Tibial artery (tissue), 4 donors: Measurements from ENCODE around the gene CSKMT.
"Not testable (repeated sequence)": the region's sequence is repeated elsewhere in the genome, so short reads cannot be mapped to it uniquely, and the experiment has no call there.

Source experiments
- DNase-seq, 2 donors: peaks; one replicate each; pipeline ENCODE4 v3.0.0-alpha.2; 2019
- H3K27ac ChIP-seq, 2 donors: fragments of 200-600 bp; sonication (generic) in 1 of 2; 1 replicate in 1 of 2; 2 replicates in 1 of 2; pipeline ENCODE4 v1.5.1; 2018 to 2019; ENCODE audit warnings: mild to moderate bottlenecking in 1 of 2
- H3K27me3 ChIP-seq, 2 donors: fragments of 200-600 bp; sonication (generic) in 1 of 2; one replicate each; pipeline versions ENCODE4 v1.5.1 to v1.6.0; 2016 to 2019
- H3K36me3 ChIP-seq, 3 donors: fragments of 200-600 bp; sonication (generic) in 2 of 3; one replicate each; pipeline ENCODE4 v1.5.1; 2016 to 2019; ENCODE audit warnings: mild to moderate bottlenecking in 2 of 3
- H3K4me1 ChIP-seq, 4 donors: fragments of 200-600 bp; sonication (generic) in 2 of 4; 1 replicate in 3 of 4; 2 replicates in 1 of 4; pipeline ENCODE4 v1.5.1; 2016 to 2019
- H3K4me3 ChIP-seq, 2 donors: fragments of 200-600 bp; sonication (generic) in 1 of 2; 1 replicate in 1 of 2; 2 replicates in 1 of 2; pipeline ENCODE4 v1.5.1; 2018 to 2019; ENCODE audit warnings: mild to moderate bottlenecking in 2 of 2
- H3K9me3 ChIP-seq, 3 donors: fragments of 200-600 bp; sonication (generic) in 1 of 3; one replicate each; pipeline ENCODE4 v1.5.1; 2016 to 2019
- intact Hi-C: fragments of 100-400 bp; cut with DNase I; formaldehyde crosslinking; loops from one replicate; pipeline ENCODE4 v1.15.0; 2023; ENCODE audit warnings: low total_unique reads
- TF ChIP-seq, protein P1 (sequence below), 2 experiments: fragments of 200-600 bp in 1 of 2; fragments of 450-650 bp in 1 of 2; IDR thresholded peaks; one replicate each; pipeline ENCODE4 v1.5.1; 2017 to 2019; ENCODE audit warnings: antibody characterized with exemption in 2 of 2, mild to moderate bottlenecking in 1 of 2, moderate library complexity in 1 of 2

Gene CSKMT

DNA sequence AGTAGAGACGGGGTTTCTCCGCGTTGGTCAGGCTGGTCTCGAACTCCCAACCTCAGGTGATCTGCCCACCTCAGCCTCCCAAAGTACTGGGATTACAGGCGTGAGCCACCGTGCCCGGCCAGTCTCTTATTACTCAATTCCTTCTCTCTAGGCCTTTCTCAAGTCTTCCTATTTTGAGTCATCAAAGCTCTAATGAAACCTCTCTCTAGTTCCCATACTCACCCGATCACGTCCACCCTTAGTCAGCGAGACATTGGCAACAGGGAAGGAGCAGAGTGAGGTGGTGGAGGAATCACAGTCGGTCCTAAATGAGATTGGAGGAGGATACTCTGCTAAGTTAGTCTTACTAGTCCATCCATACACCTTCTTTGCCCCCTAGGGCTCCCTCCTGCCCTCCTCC lies 37.1 kb downstream of the CSKMT start:
- Histone ChIP-seq H3K4me3 (no peak overlapping the region), H3K4me1 (peaks cover 0 to 17% (median 15%) of the 10 kb centered on the region in 4 donors), H3K9me3 (no peaks in the 10 kb centered on the region), H3K27ac (no peak overlapping the region), H3K36me3 (peaks cover 0 to 21% (median 0%) of the 10 kb centered on the region in 3 donors), H3K27me3 (no peaks in the 10 kb centered on the region)
- intact Hi-C loops: loop anchor here (10.0 kb wide), 1 partner anchor 87 kb away; the partner anchor contains the start of genes EML3 and ROM1
- DNase-seq: no peak
- TF ChIP-seq, protein P1, sequence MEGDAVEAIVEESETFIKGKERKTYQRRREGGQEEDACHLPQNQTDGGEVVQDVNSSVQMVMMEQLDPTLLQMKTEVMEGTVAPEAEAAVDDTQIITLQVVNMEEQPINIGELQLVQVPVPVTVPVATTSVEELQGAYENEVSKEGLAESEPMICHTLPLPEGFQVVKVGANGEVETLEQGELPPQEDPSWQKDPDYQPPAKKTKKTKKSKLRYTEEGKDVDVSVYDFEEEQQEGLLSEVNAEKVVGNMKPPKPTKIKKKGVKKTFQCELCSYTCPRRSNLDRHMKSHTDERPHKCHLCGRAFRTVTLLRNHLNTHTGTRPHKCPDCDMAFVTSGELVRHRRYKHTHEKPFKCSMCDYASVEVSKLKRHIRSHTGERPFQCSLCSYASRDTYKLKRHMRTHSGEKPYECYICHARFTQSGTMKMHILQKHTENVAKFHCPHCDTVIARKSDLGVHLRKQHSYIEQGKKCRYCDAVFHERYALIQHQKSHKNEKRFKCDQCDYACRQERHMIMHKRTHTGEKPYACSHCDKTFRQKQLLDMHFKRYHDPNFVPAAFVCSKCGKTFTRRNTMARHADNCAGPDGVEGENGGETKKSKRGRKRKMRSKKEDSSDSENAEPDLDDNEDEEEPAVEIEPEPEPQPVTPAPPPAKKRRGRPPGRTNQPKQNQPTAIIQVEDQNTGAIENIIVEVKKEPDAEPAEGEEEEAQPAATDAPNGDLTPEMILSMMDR (IDR thresholded peaks at IDR 0.05): no peak

DNA sequence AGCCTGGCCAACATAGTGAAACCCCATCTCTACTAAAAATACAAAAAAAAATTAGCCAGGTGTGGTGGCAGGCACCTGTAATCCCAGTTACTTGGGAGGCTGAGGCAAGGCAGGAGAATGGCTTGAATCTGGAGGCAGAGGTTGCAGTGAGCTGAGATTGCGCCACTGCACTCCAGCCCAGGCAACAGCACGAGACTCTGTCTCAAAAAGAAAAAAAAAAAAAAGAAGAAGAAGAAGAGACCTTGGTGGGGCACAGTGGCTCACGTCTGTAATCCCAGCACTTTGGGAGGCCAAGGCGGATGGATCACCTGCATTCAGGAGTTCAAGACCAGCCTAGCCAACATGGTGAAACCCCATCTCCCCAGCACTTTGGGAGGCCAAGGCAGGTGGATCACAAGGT lies 38.8 kb downstream of the CSKMT start:
- not testable (repeated sequence) for H3K4me3 ChIP-seq, DNase-seq, H3K9me3 ChIP-seq, H3K27ac ChIP-seq, H3K27me3 ChIP-seq
- intact Hi-C loops: loop anchor here (10.0 kb wide), 1 partner anchor 89 kb away; the partner anchor contains the start of genes EML3 and ROM1
- Histone ChIP-seq H3K36me3 (peaks cover 0 to 21% (median 0%) of the 10 kb centered on the region in 3 donors), H3K4me1 (peaks cover 0 to 29% (median 26%) of the 10 kb centered on the region in 4 donors)

DNA sequence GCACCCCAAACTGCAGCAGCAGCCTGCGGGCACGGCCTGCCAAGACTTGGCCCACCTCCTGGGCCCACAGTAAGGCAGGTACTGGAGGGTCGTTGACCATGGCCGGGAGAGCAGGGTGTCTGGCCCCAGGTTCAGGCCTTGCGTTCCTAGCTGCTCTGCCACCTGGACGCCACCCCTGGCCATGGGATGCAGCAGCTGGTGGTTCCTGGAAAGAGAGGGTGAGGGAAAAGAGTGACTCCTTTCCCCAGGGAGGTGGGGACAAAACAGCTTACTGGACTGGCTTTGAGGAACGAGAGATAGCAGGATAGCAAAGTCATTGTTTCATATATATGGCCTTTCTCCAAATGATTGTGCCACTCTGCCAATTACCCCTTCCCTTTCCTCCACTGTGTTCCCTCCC lies 40.3 kb downstream of the CSKMT start:
- DNase-seq: no peak
- intact Hi-C loops: loop anchor here (10.0 kb wide), 1 partner anchor 91 kb away; the partner anchor contains the start of genes EML3 and ROM1
- peaks cover 0 to 39% (median 34%) of the 10 kb centered on the region in 4 donors for H3K4me1 ChIP-seq
- H3K4me3 ChIP-seq: peak overlapping the region; percentile 61 to 71
- H3K9me3 ChIP-seq: no peaks in the 10 kb centered on the region
- H3K27ac ChIP-seq: peak overlapping the region; percentile 68 to 85
- H3K36me3 ChIP-seq: peaks cover under 1 to 19% (median 2%) of the 10 kb centered on the region in 3 donors
- no peaks in the 10 kb centered on the region for H3K27me3 ChIP-seq
- TF ChIP-seq, protein P1 (IDR thresholded peaks at IDR 0.05): no peak

DNA sequence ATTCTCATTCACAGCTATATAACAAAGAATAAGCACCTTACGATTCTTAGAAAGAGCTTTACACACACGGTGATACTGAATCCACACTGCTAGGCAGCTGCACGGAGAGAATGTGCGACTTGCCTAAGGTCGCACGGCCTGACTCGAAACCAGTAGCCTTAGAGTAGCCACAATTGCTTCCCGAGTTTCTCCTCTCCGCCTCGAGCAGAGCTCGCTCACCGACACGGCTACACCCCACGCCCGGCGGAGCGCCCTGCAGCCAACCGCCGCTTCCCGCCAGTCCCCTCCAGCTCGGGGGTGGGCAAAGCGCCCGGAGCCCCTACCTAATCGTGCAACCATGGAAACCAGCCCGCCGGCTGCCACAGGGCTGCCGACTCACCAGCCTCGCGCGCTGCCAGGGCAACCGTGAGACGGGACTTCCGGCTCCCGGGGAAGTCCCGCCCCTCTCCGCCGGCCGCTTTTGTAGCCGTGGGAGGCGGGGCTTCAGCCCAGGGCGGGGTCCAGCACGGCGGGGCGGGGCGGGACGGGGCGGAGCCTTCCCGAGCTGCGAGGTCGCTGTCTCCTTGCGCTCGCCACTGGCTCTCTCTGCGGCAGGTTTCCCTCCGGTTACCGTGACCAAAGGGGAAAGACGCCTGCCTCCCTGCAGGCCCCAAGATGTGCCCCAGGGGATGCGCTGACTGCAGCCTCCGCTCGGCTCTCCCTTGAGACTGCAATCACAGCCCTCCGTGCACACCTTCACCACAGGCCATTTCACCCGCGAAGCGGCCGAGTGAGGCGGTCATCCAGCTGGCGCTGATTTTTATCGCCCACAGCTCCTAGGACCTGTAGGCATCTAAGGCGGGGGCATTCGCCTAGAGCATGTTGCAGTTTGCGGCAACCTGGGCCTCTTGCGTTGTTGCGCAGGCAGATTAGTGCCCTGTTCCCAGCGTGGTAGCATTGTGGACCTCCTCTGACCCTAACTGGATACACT lies 41.1 kb downstream of the CSKMT start:
- Histone ChIP-seq H3K27me3 (no peaks in the 10 kb centered on the region), H3K36me3 (peaks cover 8 to 19% (median 9%) of the 10 kb centered on the region in 3 donors), H3K4me1 (peaks cover 0 to 40% (median 35%) of the 10 kb centered on the region in 4 donors), H3K9me3 (no peaks in the 10 kb centered on the region), H3K4me3 (peak overlapping the region; percentile 61 to 71), H3K27ac (peak overlapping the region; percentile 68 to 85)
- TF ChIP-seq, protein P1 (IDR thresholded peaks at IDR 0.05): no peak
- intact Hi-C loops: loop anchor here (10.0 kb wide), 1 partner anchor 91 kb away; the partner anchor contains the start of genes EML3 and ROM1
- DNase-seq: peak; percentile 93 to 97

DNA sequence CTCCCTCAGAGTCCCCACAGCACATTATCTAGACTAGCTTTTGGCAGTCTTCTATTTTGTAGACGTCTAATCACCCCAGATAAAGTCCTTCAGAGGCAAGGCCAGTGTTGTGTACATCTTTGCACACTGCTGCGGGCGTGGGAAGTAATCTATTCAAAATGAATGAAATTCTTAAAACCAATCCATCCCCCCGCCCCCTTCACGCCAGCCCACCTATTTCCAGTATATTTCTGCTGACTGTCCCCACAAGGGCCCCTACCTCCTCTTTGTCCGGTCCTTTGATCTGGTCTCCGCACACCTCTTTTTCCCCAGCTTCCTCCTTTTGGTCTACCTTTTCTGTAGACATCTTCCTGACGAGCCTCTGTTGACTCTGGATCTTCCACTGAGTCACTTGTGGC lies 41.7 kb downstream of the CSKMT start:
- DNase-seq: peak in 1 of 2 donors; percentile 61
- intact Hi-C loops: loop anchor here (10.0 kb wide), 1 partner anchor 92 kb away; the partner anchor contains the start of genes EML3 and ROM1
- no peaks in the 10 kb centered on the region for H3K27me3 ChIP-seq
- peaks cover 0 to 40% (median 35%) of the 10 kb centered on the region in 4 donors for H3K4me1 ChIP-seq
- H3K36me3 ChIP-seq: peaks cover 9 to 19% (median 16%) of the 10 kb centered on the region in 3 donors
- no peaks in the 10 kb centered on the region for H3K9me3 ChIP-seq
- peak overlapping the region; percentile 68 to 85 for H3K27ac ChIP-seq
- peak overlapping the region; percentile 61 to 71 for H3K4me3 ChIP-seq
- TF ChIP-seq, protein P1 (IDR thresholded peaks at IDR 0.05): no peak
